Psoas muscle (tissue), 8 donors: ENCODE results near the gene SRGAP3. TPM values are rescaled to one million over a fixed set of nuclear protein-coding genes. Genes with fewer than 3 reads are reported as not detected.
A peak's percentile ranks its signal among the peaks of the same experiment; 100 is the strongest.

Experiments used
- ATAC-seq, 4 donors: fragments of 200-7000 bp; cut with Tn5 transposase; one replicate each; pipeline ENCODE4 v1.9.1; 2020; ENCODE audit warnings: moderate library complexity in 3 of 4, mild to moderate bottlenecking in 2 of 4
- DNase-seq, 2 donors: peaks; one replicate each; pipeline ENCODE4 v3.0.0-alpha.2; 2020
- H3K27ac ChIP-seq: fragments of 200-600 bp; one replicate; pipeline ENCODE4 v1.8.0; 2022
- H3K27me3 ChIP-seq, 3 donors: fragments of 200-600 bp in 1 of 3; one replicate each; pipeline versions ENCODE4 v1.6.1 to v1.8.0; 2013 to 2022; ENCODE audit warnings: low read length in 2 of 3, mild to moderate bottlenecking in 2 of 3, moderate library complexity in 1 of 3; ENCODE audit not compliant: insufficient read depth in 3 of 3
- H3K36me3 ChIP-seq, 2 donors: fragments of 200-600 bp in 1 of 2; one replicate each; pipeline versions ENCODE4 v1.6.1 to v1.8.0; 2013 to 2022; ENCODE audit warnings: low read depth in 1 of 2, mild to moderate bottlenecking in 1 of 2, moderate library complexity in 1 of 2; ENCODE audit not compliant: insufficient read depth in 1 of 2
- H3K4me1 ChIP-seq: fragments of 200-600 bp; one replicate; pipeline ENCODE4 v1.8.0; 2022
- H3K4me3 ChIP-seq: fragments of 200-600 bp; one replicate; pipeline ENCODE4 v1.8.0; 2022; ENCODE audit warnings: mild to moderate bottlenecking
- H3K9me3 ChIP-seq: fragments of 200-600 bp; one replicate; pipeline ENCODE4 v1.8.0; 2022
- WGBS, 3 donors: extraction: QIAGEN DNeasy Blood & Tissue Kit; methylation state at CpG; one replicate each; pipeline versions ENCODE4 v1.1.6 to v1.1.7; 2013; 5-methylcytosine and 5-hydroxymethylcytosine counted together
- intact Hi-C, 2 donors: fragments of 100-400 bp; cut with DNase I; formaldehyde crosslinking; loops; one replicate each; pipeline versions ENCODE4 v1.11.0 to v1.14.2; 2022
- polyA plus RNA-seq, 3 donors: library from polyadenylated mRNA; stranded (reverse); fragments of 200-250 nt; gene quantifications; one replicate each; pipeline ENCODE4 v1.2.3, GENCODE V29; 2013
- total RNA-seq, 4 donors: library from RNA; stranded (reverse); fragmentation: NEBNext Ultra II Directional in 2 of 4; extraction: Animal tissue kit (Norgen Biotek cat#: 25700) in 2 of 4; gene quantifications; one replicate each; pipeline versions ENCODE4 v1.2.1 to v1.2.4, GENCODE V29; 2021 to 2023
- TF ChIP-seq, protein P1 (sequence below): fragments of 200-600 bp; IDR thresholded peaks from one replicate; pipeline ENCODE4 v1.8.0; 2022; ENCODE audit warnings: antibody characterized with exemption
- donor health status: healthy with polysubstance abuse.
- donor health status: DM: no; HTN: no; CAD: no; lungs with moderate emphysema.
- donor health status: Bipolar disorder and iron deficiency.
- donor health status: healthy.
- donor health status: DM: yes; HTN: yes; CAD: no.
- donor health status: DM: no; HTN: no; CAD: no.
- donor health status: DM: no; HTN: no; CAD: no.
- donor health status: DM: yes; HTN: yes; CAD: no.

The SRGAP3 gene
- total and polyA plus RNA-seq, 7 donors = 0.77 to 7.6 (median 1.9) TPM

DNA sequence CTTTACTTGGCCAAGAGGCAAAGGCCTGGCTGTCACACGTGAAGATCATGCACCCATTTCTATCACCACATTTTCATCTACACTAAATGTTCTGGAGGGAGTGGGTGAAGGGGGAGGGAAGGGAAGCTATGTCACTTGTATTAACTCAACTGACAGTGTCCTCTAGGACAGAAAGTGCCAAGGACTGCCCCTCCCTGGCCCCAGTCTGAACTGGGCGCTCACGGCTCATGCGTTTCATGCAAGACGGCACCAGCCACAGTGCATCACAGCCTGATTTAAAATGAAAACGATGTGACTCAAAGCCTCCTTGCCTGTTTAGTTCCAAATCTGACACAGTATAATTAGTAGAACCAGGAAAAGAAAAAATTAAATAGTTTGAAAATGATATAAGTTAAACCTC lies 265.4 kb downstream of the SRGAP3 start:
- DNase-seq (no peak), ATAC-seq (no peak)
- Histone ChIP-seq H3K27me3 (peaks cover 0 to 6% (median 6%) of the 10 kb centered on the region in 3 donors), H3K4me1 (no peaks in the 10 kb centered on the region), H3K9me3 (peaks cover 5% of the 10 kb centered on the region), H3K36me3 (no peaks in the 10 kb centered on the region), H3K27ac (no peak overlapping the region), H3K4me3 (no peak overlapping the region)
- TF ChIP-seq, protein P1, sequence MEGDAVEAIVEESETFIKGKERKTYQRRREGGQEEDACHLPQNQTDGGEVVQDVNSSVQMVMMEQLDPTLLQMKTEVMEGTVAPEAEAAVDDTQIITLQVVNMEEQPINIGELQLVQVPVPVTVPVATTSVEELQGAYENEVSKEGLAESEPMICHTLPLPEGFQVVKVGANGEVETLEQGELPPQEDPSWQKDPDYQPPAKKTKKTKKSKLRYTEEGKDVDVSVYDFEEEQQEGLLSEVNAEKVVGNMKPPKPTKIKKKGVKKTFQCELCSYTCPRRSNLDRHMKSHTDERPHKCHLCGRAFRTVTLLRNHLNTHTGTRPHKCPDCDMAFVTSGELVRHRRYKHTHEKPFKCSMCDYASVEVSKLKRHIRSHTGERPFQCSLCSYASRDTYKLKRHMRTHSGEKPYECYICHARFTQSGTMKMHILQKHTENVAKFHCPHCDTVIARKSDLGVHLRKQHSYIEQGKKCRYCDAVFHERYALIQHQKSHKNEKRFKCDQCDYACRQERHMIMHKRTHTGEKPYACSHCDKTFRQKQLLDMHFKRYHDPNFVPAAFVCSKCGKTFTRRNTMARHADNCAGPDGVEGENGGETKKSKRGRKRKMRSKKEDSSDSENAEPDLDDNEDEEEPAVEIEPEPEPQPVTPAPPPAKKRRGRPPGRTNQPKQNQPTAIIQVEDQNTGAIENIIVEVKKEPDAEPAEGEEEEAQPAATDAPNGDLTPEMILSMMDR = no peak
- 76 to 87% (median 79%) methylated on average over 6 of the region's 6 CpGs for WGBS, 3 donors
- intact Hi-C loops = no loop called here

DNA sequence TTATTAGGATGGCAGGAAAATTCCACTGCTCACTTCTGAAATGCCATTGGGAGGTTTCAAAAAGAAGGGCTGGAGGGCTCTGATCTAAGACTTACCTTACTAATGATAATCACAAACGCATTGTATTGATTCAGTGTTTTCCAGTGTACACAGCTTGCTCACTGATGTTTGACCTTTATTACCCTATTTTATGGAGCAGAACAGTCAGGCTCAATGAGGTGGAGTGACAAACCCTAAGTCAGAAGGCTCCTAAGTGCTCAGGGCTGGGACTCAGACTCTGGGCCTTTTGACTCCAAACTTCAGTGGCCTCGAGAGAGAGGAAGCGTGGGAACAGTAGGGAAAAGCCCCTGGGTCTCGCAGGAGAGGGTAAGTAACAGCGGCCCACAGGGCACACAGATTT lies 265.9 kb downstream of the SRGAP3 start:
- ATAC-seq = no peak
- H3K9me3 ChIP-seq = peaks cover 8% of the 10 kb centered on the region
- no peaks in the 10 kb centered on the region for H3K36me3 ChIP-seq
- TF ChIP-seq, protein P1 = no peak
- peaks cover 0 to 6% (median 6%) of the 10 kb centered on the region in 3 donors for H3K27me3 ChIP-seq
- no peak overlapping the region for H3K27ac ChIP-seq
- H3K4me3 ChIP-seq = no peak overlapping the region
- intact Hi-C loops = no loop called here
- no peaks in the 10 kb centered on the region for H3K4me1 ChIP-seq
- no peak for DNase-seq
- WGBS, 3 donors = 92 to 93% (median 93%) methylated on average over 5 of the region's 5 CpGs

DNA sequence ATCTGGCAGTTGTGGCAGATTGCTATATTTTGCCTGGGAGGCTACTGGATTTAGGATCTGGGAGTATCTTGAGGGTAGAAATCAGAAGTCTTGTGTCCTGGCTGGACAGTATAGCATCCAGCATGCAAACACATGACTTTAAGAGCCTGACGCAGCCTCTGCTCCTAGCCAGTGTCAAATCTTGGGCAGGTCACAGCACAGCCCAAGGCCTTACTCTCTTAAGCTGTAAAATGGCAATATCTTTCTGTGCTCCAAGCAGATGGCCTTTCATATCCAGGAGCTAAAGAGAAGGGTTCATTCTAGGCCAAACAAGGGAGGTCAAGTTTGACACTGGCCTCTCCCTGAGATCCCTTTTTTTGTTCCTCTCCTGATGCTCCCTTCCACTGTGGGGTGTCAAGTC lies 266.4 kb downstream of the SRGAP3 start:
- no peak for ATAC-seq
- H3K36me3 ChIP-seq = no peaks in the 10 kb centered on the region
- 84 to 100% (median 87%) methylated on average over 1 of the region's 1 CpG for WGBS, 3 donors
- TF ChIP-seq, protein P1 = no peak
- no peak overlapping the region for H3K27ac ChIP-seq
- intact Hi-C loops = no loop called here
- H3K4me1 ChIP-seq = no peaks in the 10 kb centered on the region
- H3K27me3 ChIP-seq = peaks cover 0 to 6% (median 6%) of the 10 kb centered on the region in 3 donors
- H3K9me3 ChIP-seq = peaks cover 8% of the 10 kb centered on the region
- DNase-seq = no peak
- no peak overlapping the region for H3K4me3 ChIP-seq

DNA sequence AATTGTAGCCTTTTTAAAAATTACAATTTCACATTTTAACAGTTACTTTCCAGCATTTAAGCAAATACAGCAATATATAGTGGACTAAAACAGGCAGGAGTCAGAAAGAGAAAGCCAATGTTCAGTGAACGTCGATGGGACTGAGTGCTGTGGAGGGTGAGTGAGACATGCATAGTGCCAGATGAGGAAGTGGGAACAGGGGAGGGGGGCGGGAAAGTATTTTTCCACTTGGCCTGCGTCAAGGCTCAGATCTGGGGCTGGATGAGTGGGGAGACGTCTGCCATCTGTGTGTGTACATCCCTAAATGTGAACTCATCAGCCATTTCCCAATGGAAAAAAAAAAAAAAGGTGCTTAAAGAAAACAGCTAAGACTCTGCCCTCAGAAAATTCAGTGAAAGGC lies 266.9 kb downstream of the SRGAP3 start:
- TF ChIP-seq, protein P1 = no peak
- Histone ChIP-seq H3K27ac (no peak overlapping the region), H3K36me3 (no peaks in the 10 kb centered on the region), H3K4me3 (no peak overlapping the region), H3K27me3 (peaks cover 0 to 6% (median 6%) of the 10 kb centered on the region in 3 donors), H3K9me3 (peaks cover 8% of the 10 kb centered on the region), H3K4me1 (no peaks in the 10 kb centered on the region)
- intact Hi-C loops = no loop called here
- ATAC-seq = no peak
- DNase-seq = no peak
- 29 to 32% (median 31%) methylated on average over 5 of the region's 5 CpGs for WGBS, 3 donors

DNA sequence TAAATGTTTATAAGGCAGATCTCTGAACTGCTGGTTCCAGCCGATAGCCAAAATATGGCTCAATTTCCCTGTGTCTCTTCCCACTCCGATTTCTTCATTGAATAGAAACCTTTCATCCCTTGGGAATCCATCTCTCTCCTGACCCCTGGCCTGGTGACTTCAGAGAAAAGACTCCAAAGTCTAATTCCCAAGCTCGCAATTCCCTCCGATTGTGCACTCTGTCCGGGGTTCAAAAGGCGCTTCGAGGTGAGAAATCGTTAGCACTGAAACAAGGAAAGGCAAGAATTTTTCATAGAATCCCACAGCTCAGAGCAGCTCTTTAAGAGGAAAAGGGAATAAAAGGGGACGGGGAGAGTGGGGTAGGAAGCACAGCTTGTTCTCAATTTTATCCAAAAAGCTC lies 267.7 kb downstream of the SRGAP3 start:
- no peaks in the 10 kb centered on the region for H3K4me1 ChIP-seq
- peaks cover 8% of the 10 kb centered on the region for H3K9me3 ChIP-seq
- peak in 1 of 4 donors; percentile 17 for ATAC-seq
- no peak overlapping the region for H3K27ac ChIP-seq
- no peak overlapping the region for H3K4me3 ChIP-seq
- TF ChIP-seq, protein P1 = no peak
- DNase-seq = no peak
- H3K27me3 ChIP-seq = peaks cover 0 to 9% (median 6%) of the 10 kb centered on the region in 3 donors
- H3K36me3 ChIP-seq = no peaks in the 10 kb centered on the region
- intact Hi-C loops = no loop called here
- 78 to 87% (median 87%) methylated on average over 9 of the region's 9 CpGs for WGBS, 3 donors
